Endometrial microvascular endothelial cells (primary cell): Measurements from ENCODE around the gene CLEC4G. TPM values are rescaled to one million over a fixed set of nuclear protein-coding genes. Genes with fewer than 3 reads are reported as not detected.

ENCODE experiments used
- in situ Hi-C: cut with HindIII; loops from 2 replicates; pipeline ENCODE4 v1.10.0; 2017; ENCODE audit warnings: low sequenced_read_pairs, low pct_unique_long_range_greater_than_20kb; ENCODE audit errors: inconsistent ontology term
- total RNA-seq: library from RNA; depleted of rRNA; stranded (reverse); fragments of >200 nt; gene quantifications from one replicate; pipeline ENCODE4 v1.2.3, GENCODE V29; 2015; ENCODE audit errors: inconsistent ontology term

CLEC4G gene
- total RNA-seq, 1 donor from 2014 or later = not detected

- in situ Hi-C loops = no loop called here
Measured at GRCh38 chr19:7680606-7681339, 51.1 kb downstream of the CLEC4G start, which contains the start of gene TRAPPC5. Gene TRAPPC5 (plus strand): TSS chr19:7680833. CDS start chr19:7682254, 1,421 bp downstream.

GRCh38 chr19:7679771-7680605 is 51.9 kb downstream of the CLEC4G start:
- in situ Hi-C loops = no loop called here

GRCh38 chr19:7678971-7679751 is 52.7 kb downstream of the CLEC4G start:
- in situ Hi-C loops = no loop called here

Other genes starting within 250 kb of the CLEC4G start
- 0.84 TPM for gene PEX11G, start 243.1 kb downstream of the CLEC4G start, total RNA-seq
- 25.4 TPM for gene ZNF358, start 216.0 kb downstream of the CLEC4G start, total RNA-seq
- gene MCOLN1, start 209.5 kb downstream of the CLEC4G start, total RNA-seq = 4.6 TPM
- gene PNPLA6, start 196.4 kb downstream of the CLEC4G start, total RNA-seq = 180 TPM
- not detected for gene CAMSAP3, start 136.2 kb downstream of the CLEC4G start, total RNA-seq
- 39.7 TPM for gene XAB2, start 102.6 kb downstream of the CLEC4G start, total RNA-seq
- gene PET100, start 102.3 kb downstream of the CLEC4G start, total RNA-seq = 16.0 TPM
- gene PCP2, start 98.4 kb downstream of the CLEC4G start, total RNA-seq = not detected
- gene STXBP2, start 95.0 kb downstream of the CLEC4G start, total RNA-seq = 29.8 TPM
- not detected for gene RETN, start 63.1 kb downstream of the CLEC4G start, total RNA-seq
- not detected for gene MCEMP1, start 55.0 kb downstream of the CLEC4G start, total RNA-seq
- 81.6 TPM for gene TRAPPC5, start 51.3 kb downstream of the CLEC4G start, total RNA-seq
- not detected for gene FCER2, start 30.0 kb downstream of the CLEC4G start, total RNA-seq
- gene CD209, start 15.4 kb upstream of the CLEC4G start, total RNA-seq = not detected
- gene CLEC4M, start 31.1 kb upstream of the CLEC4G start, total RNA-seq = not detected
- gene EVI5L, start 98.1 kb upstream of the CLEC4G start, total RNA-seq = 23.2 TPM
- not detected for gene PRR36, start 142.3 kb upstream of the CLEC4G start, total RNA-seq
- 1.9 TPM for gene LRRC8E, start 156.4 kb upstream of the CLEC4G start, total RNA-seq
- gene MAP2K7, start 171.8 kb upstream of the CLEC4G start, total RNA-seq = 13.3 TPM
- not detected for gene TGFBR3L, start 182.7 kb upstream of the CLEC4G start, total RNA-seq
- 46.8 TPM for gene SNAPC2, start 188.2 kb upstream of the CLEC4G start, total RNA-seq
- gene CTXN1, start 194.0 kb upstream of the CLEC4G start, total RNA-seq = 2.2 TPM
- gene TIMM44, start 211.6 kb upstream of the CLEC4G start, total RNA-seq = 75.6 TPM